Endothelial cell (in vitro differentiated cells): ENCODE results near the gene GAMT. TPM values are rescaled to one million over a fixed set of nuclear protein-coding genes. Genes with fewer than 3 reads are reported as not detected.
A peak's percentile ranks its signal among the peaks of the same experiment; 100 is the strongest.

Experiments used
- DNase-seq: peaks from one replicate; pipeline ENCODE4 v3.0.0; 2021; ENCODE audit warnings: low spot score
- H3K27ac Mint-ChIP-seq: one replicate; pipeline ENCODE4 v1.8.0; 2021; ENCODE audit warnings: mixed read lengths, inconsistent platforms; ENCODE audit not compliant: unreplicated experiment
- H3K27me3 Mint-ChIP-seq: one replicate; pipeline ENCODE4 v1.8.0; 2021; ENCODE audit warnings: mild to moderate bottlenecking, moderate library complexity, mixed read lengths, inconsistent platforms; ENCODE audit not compliant: unreplicated experiment
- H3K36me3 Mint-ChIP-seq: one replicate; pipeline ENCODE4 v1.8.0; 2021; ENCODE audit warnings: mild to moderate bottlenecking, low read depth, mixed read lengths, inconsistent platforms; ENCODE audit not compliant: unreplicated experiment
- H3K4me1 Mint-ChIP-seq: one replicate; pipeline ENCODE4 v1.8.0; 2021; ENCODE audit warnings: mild to moderate bottlenecking, mixed read lengths, inconsistent platforms; ENCODE audit not compliant: unreplicated experiment
- H3K4me3 Mint-ChIP-seq: one replicate; pipeline ENCODE4 v1.8.0; 2021; ENCODE audit warnings: mild to moderate bottlenecking, mixed read lengths, inconsistent platforms; ENCODE audit not compliant: unreplicated experiment
- H3K9me3 Mint-ChIP-seq: one replicate; pipeline ENCODE4 v1.8.0; 2021; ENCODE audit warnings: mixed read lengths, inconsistent platforms; ENCODE audit not compliant: unreplicated experiment
- CTCF ChIP-seq: fragments of 200-600 bp; sonication (generic); IDR thresholded peaks from one replicate; pipeline ENCODE4 v1.5.0; 2021; ENCODE audit warnings: antibody characterized with exemption; ENCODE audit not compliant: unreplicated experiment
- total RNA-seq: library from RNA; stranded (reverse); fragmentation: NEBNext Ultra II Directional; extraction: Animal tissue kit (Norgen Biotek cat#: 25700); gene quantifications from one replicate; pipeline ENCODE4 v1.2.1, GENCODE V29; 2021; ENCODE audit not compliant: unreplicated experiment

Gene GAMT
- total RNA-seq, 1 donor from 2014 or later, result 18.1 TPM

- H3K27me3 Mint-ChIP-seq, result peaks cover 29% of the 10 kb centered on the region
- TF ChIP-seq CTCF, result peak; percentile 27
These were observed 5.6 kb upstream of the GAMT start for GRCh38 chr19:1406774-1407527.

GRCh38 chr19:1402411-1403070, 1.2 kb upstream of the GAMT start:
- DNase-seq, result no peak
- H3K36me3 Mint-ChIP-seq, result peaks cover 7% of the 10 kb centered on the region
- H3K27ac Mint-ChIP-seq, result peak overlapping the region; percentile 34
- no peaks in the 10 kb centered on the region for H3K9me3 Mint-ChIP-seq
- peaks cover 20% of the 10 kb centered on the region for H3K27me3 Mint-ChIP-seq
- peak overlapping the region; percentile 49 for H3K4me3 Mint-ChIP-seq
- no peak for TF ChIP-seq CTCF
- H3K4me1 Mint-ChIP-seq, result peaks cover 9% of the 10 kb centered on the region

More at GRCh38 chr19:1406774-1407527, 5.6 kb upstream of the GAMT start:
- Mint-ChIP-seq H3K4me3 (peak overlapping the region; percentile 88), H3K27ac (peak overlapping the region; percentile 75), H3K4me1 (peaks cover 30% of the 10 kb centered on the region), H3K9me3 (no peaks in the 10 kb centered on the region), H3K36me3 (peaks cover 13% of the 10 kb centered on the region)
- DNase-seq, result peak; percentile 100

GRCh38 chr19:1401889-1402217, 511 bp upstream of the GAMT start:
- no peak overlapping the region for H3K27ac Mint-ChIP-seq
- H3K36me3 Mint-ChIP-seq, result peaks cover 7% of the 10 kb centered on the region
- peak overlapping the region; percentile 83 for H3K4me3 Mint-ChIP-seq
- DNase-seq, result no peak
- no peak for TF ChIP-seq CTCF
- peaks cover 9% of the 10 kb centered on the region for H3K4me1 Mint-ChIP-seq
- H3K27me3 Mint-ChIP-seq, result peaks cover 20% of the 10 kb centered on the region
- no peaks in the 10 kb centered on the region for H3K9me3 Mint-ChIP-seq

- no peak overlapping the region for H3K4me3 Mint-ChIP-seq
- no peaks in the 10 kb centered on the region for H3K9me3 Mint-ChIP-seq
- peaks cover 17% of the 10 kb centered on the region for H3K27me3 Mint-ChIP-seq
- no peak for TF ChIP-seq CTCF
- no peak overlapping the region for H3K27ac Mint-ChIP-seq
- no peaks in the 10 kb centered on the region for H3K36me3 Mint-ChIP-seq
- peaks cover 5% of the 10 kb centered on the region for H3K4me1 Mint-ChIP-seq
- DNase-seq, result no peak
These were observed 833 bp downstream of the GAMT start for GRCh38 chr19:1400281-1401137.
